ENCODE data around the gene COL6A1.

DNA sequence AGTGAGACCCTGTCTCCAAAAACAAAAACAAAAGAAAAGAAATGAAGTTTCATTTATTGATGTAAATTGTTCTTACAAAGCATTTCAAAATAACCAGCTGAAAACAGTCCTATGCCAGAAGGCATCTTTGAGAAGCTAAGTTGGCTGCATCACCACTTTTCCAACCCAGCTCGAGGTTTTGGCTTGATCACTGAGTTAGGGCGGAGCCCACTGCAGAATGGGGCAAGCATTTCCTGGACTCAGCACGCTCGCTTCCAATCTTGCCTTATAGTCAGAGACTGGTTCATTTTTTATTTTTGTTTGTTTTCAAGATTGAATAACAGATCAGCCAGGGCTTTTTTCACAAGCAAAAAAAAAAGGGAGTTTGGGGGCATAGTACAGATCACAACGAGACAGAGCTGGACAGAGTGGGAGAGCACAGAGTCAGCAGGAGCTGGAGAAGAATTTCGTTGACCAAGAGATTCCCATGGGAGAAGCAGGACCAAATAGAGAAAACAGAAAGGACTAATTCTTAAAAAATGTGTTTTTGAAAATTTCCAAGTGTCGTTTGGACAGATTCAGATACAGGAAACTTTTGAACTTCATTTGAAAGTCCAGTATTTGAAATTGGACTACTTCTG, 23.5 kb upstream of the COL6A1 start:
- TF ChIP-seq, protein P1, sequence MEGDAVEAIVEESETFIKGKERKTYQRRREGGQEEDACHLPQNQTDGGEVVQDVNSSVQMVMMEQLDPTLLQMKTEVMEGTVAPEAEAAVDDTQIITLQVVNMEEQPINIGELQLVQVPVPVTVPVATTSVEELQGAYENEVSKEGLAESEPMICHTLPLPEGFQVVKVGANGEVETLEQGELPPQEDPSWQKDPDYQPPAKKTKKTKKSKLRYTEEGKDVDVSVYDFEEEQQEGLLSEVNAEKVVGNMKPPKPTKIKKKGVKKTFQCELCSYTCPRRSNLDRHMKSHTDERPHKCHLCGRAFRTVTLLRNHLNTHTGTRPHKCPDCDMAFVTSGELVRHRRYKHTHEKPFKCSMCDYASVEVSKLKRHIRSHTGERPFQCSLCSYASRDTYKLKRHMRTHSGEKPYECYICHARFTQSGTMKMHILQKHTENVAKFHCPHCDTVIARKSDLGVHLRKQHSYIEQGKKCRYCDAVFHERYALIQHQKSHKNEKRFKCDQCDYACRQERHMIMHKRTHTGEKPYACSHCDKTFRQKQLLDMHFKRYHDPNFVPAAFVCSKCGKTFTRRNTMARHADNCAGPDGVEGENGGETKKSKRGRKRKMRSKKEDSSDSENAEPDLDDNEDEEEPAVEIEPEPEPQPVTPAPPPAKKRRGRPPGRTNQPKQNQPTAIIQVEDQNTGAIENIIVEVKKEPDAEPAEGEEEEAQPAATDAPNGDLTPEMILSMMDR (IDR thresholded peaks at IDR 0.05; ENCODE audit: low read depth, low read length, poor library complexity, severe bottlenecking), result no peak
- no peak for TF ChIP-seq EZH2phosphoT487 (IDR thresholded peaks at IDR 0.05; ENCODE audit: borderline replicate concordance, low read length)

Data from DOHH2 (cell line).